H1 (cell line): Measurements from ENCODE around the gene PRR12. TPM values are rescaled to one million over a fixed set of nuclear protein-coding genes. Genes with fewer than 3 reads are reported as not detected.

Experiments
- GABPA ChIP-seq: IDR thresholded peaks from 2 replicates; pipeline ENCODE4 v1.6.1; 2011; ENCODE audit warnings: mild to moderate bottlenecking, low read length, moderate library complexity, borderline replicate concordance; ENCODE audit not compliant: insufficient read depth
- JUN ChIP-seq: IDR thresholded peaks from 2 replicates; pipeline ENCODE4 v1.6.1; 2011; ENCODE audit warnings: low read depth, mild to moderate bottlenecking, improper control_type of control experiment, low read length
- KDM1A ChIP-seq: fragments of 200-600, 300-600 bp; sonication (generic); IDR thresholded peaks from 2 replicates; pipeline ENCODE4 v1.7.1; 2016; ENCODE audit warnings: mild to moderate bottlenecking, low read length, borderline replicate concordance
- PHF8 ChIP-seq: fragments of 200-600 bp; sonication (generic); conservative IDR thresholded peaks from 2 replicates; pipeline ENCODE4 v1.7.1; 2012; ENCODE audit warnings: low read depth, mild to moderate bottlenecking, inconsistent platforms, low read length, moderate library complexity
- RBBP5 ChIP-seq: IDR thresholded peaks from 2 replicates; pipeline ENCODE4 v1.7.1; 2012; ENCODE audit warnings: low read depth, mild to moderate bottlenecking, inconsistent platforms, low read length, moderate library complexity, borderline replicate concordance
- SIX5 ChIP-seq: IDR thresholded peaks from 2 replicates; pipeline ENCODE4 v1.6.1; 2011; ENCODE audit warnings: mild to moderate bottlenecking, low read depth, low read length
- polyA plus RNA-seq, 7 experiments: library from polyadenylated mRNA; depleted of rRNA in 3 of 7; stranded (reverse) in 5 of 7; unstranded in 2 of 7; fragments of >200 nt in 5 of 7; fragments of 200-250 nt in 2 of 7; gene quantifications; 1 replicate in 5 of 7; 2 replicates in 1 of 7; 4 replicates in 1 of 7; pipeline versions ENCODE4 v1.2.1 to v1.2.3, GENCODE V29; 2011 to 2013; ENCODE audit warnings: missing spikeins in 2 of 7, mixed read lengths in 2 of 7
- total RNA-seq: library from RNA; stranded (reverse); fragmentation: NEBNext Ultra II Directional; extraction: Animal tissue kit (Norgen Biotek cat#: 25700); gene quantifications from 2 replicates; pipeline ENCODE4 v1.2.1, GENCODE V29; 2021

PRR12 gene
- total and polyA plus RNA-seq, 2 of the 8 experiments (the other 6 are each of a cell fraction or from before 2014, with no cell fraction given), result 2.5 to 59.4 TPM

- TF ChIP-seq PHF8 (no peak), RBBP5 (no peak), SIX5 (no peak), GABPA (no peak), JUN (no peak), KDM1A (no peak)
Measured at GRCh38 chr19:49654581-49654980, 63.6 kb downstream of the PRR12 start (continued).
